Thyroid gland (tissue), 4 donors: ENCODE measurements around the gene ACBD3.

Source experiments
- POLR2A ChIP-seq, 2 donors: fragments of 450-650 bp; IDR thresholded peaks; one replicate each; pipeline ENCODE4 v1.6.1; 2017; ENCODE audit warnings: antibody characterized with exemption in 2 of 2, mild to moderate bottlenecking in 2 of 2, moderate library complexity in 1 of 2
- TF ChIP-seq, protein P1 (sequence below), 6 experiments: fragments of 200-600 bp in 3 of 6; fragments of 450-650 bp in 3 of 6; sonication (generic) in 3 of 6; IDR thresholded peaks; one replicate each; pipeline ENCODE4 v1.5.1; 2016 to 2019; ENCODE audit warnings: antibody characterized with exemption in 6 of 6, mild to moderate bottlenecking in 2 of 6, inconsistent platforms in 1 of 6, moderate library complexity in 1 of 6

DNA sequence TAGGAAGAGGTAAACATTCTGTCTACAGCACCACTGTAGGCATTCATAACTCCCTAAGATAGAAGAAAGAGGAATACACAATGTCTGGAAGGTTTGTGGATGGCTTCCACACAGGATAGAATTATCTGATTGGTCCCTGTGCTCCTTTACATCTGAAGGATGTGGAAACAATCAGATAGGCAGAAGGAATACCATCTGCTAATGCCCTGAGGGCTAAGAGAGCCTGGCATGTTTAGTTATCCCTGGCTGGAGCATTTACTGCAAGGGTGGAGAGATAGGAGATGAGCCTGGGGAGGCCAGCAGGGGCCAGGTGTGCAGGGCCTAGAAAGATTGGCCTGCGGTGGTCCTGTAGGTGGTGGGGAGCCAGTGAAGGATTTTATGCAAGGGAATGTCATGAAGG is 8.6 kb upstream of the ACBD3 start:
- no peak for TF ChIP-seq POLR2A (IDR thresholded peaks at IDR 0.05)
- TF ChIP-seq, protein P1, sequence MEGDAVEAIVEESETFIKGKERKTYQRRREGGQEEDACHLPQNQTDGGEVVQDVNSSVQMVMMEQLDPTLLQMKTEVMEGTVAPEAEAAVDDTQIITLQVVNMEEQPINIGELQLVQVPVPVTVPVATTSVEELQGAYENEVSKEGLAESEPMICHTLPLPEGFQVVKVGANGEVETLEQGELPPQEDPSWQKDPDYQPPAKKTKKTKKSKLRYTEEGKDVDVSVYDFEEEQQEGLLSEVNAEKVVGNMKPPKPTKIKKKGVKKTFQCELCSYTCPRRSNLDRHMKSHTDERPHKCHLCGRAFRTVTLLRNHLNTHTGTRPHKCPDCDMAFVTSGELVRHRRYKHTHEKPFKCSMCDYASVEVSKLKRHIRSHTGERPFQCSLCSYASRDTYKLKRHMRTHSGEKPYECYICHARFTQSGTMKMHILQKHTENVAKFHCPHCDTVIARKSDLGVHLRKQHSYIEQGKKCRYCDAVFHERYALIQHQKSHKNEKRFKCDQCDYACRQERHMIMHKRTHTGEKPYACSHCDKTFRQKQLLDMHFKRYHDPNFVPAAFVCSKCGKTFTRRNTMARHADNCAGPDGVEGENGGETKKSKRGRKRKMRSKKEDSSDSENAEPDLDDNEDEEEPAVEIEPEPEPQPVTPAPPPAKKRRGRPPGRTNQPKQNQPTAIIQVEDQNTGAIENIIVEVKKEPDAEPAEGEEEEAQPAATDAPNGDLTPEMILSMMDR (IDR thresholded peaks at IDR 0.05), result no peak
